Measurements from ENCODE around the gene SH2D4B. TPM values are rescaled to one million over a fixed set of nuclear protein-coding genes. Genes with fewer than 3 reads are reported as not detected.
A peak's percentile ranks its signal among the peaks of the same experiment; 100 is the strongest.

Gene SH2D4B
- total and polyA plus RNA-seq, 2 donors (not counting 3 experiments of a cell fraction or from before 2014, with no cell fraction given), result not detected

DNA sequence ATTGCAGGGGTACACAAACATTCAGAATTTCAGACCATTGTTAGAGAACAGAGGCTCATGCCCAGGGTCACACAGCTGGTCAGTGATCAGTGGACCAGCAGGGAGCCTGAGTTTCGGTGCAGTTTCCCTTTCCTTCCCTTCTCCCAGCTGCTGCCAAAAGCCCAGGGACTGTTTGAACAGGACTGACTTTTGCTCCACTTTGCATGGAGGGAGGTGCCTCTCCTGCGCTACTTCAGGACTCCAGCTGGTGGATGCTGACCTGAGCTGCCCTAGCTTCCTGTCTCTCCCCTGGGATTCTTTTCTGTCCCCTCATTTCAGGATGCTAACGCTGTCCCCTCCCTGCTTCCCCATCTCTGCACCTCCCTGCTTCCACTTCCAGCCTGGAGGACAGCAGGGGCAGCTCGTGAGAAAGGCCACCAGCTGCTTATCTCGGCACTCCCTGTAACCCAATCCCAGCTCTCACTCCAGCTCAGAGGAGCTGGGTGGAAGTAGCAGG is 14.5 kb downstream of the SH2D4B start:
- Histone ChIP-seq H3K4me2 (ENCODE audit: insufficient read depth, low read length) (no peak overlapping the region), H3K79me2 (ENCODE audit: control insufficient read depth, insufficient read depth, low read length) (no peaks in the 10 kb centered on the region), H3K27me3 (ENCODE audit: control insufficient read depth in 2 of 2, insufficient read depth in 2 of 2, low read length in 2 of 2) (peaks cover 7 to 8% of the 10 kb centered on the region in 2 experiments), H4K20me1 (replicated peaks; ENCODE audit: control insufficient read depth, extremely low read depth, insufficient read depth, low read length) (no peaks in the 10 kb centered on the region), H3K36me3 (ENCODE audit: control insufficient read depth in 2 of 2, extremely low read depth in 1 of 2, insufficient read depth in 2 of 2, low read length in 2 of 2) (no peaks in the 10 kb centered on the region), H3K4me1 (ENCODE audit: control insufficient read depth, extremely low read depth, insufficient read depth, low read length) (no peaks in the 10 kb centered on the region), H3K4me3 (replicated peaks in 1 of 3; ENCODE audit: insufficient read depth in 1 of 3, low read depth in 1 of 3, low read length in 3 of 3) (no peak overlapping the region), H3K9ac (replicated peaks; ENCODE audit: extremely low read depth, insufficient read depth, low read length) (no peak overlapping the region), H3K9me1 (replicated peaks; ENCODE audit: control insufficient read depth, extremely low read depth, insufficient read depth, low read length) (no peaks in the 10 kb centered on the region), H3K27ac (ENCODE audit: insufficient read depth, low read depth, low read length) (no peak overlapping the region), H3K9me3 (replicated peaks; ENCODE audit: control insufficient read depth, insufficient read depth, low read length) (no peaks in the 10 kb centered on the region), H2AFZ (ENCODE audit: low read depth, low read length) (no peak overlapping the region)
- intact Hi-C loops (cut with micrococcal nuclease), result no loop called here
- DNase-seq (ENCODE audit: low read depth, low spot score), result peak; percentile 26
- TF ChIP-seq POLR2AphosphoS5 (IDR thresholded peaks at IDR 0.05; ENCODE audit: insufficient read depth, low read depth, low read length) (no peak), FOS (IDR thresholded peaks at IDR 0.05; ENCODE audit: borderline replicate concordance, insufficient read depth, low read length) (no peak), JUN (IDR thresholded peaks at IDR 0.05; ENCODE audit: borderline replicate concordance, insufficient read depth, insufficient read length, low read depth) (no peak), EZH2 (IDR thresholded peaks at IDR 0.05; ENCODE audit: borderline replicate concordance, low read depth, low read length, severe bottlenecking) (no peak), POLR2A (IDR thresholded peaks at IDR 0.05; ENCODE audit: low read depth, low read length) (no peak), GATA2 (IDR thresholded peaks at IDR 0.05; ENCODE audit: insufficient read depth, insufficient read length, low read depth, low read length) (no peak), MYC (IDR thresholded peaks at IDR 0.05; ENCODE audit: low read depth, low read length) (no peak)
- TF ChIP-seq, protein P1, sequence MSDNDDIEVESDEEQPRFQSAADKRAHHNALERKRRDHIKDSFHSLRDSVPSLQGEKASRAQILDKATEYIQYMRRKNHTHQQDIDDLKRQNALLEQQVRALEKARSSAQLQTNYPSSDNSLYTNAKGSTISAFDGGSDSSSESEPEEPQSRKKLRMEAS (IDR thresholded peaks at IDR 0.05; ENCODE audit: insufficient read depth, insufficient read length), result no peak
- TF ChIP-seq, protein P2, sequence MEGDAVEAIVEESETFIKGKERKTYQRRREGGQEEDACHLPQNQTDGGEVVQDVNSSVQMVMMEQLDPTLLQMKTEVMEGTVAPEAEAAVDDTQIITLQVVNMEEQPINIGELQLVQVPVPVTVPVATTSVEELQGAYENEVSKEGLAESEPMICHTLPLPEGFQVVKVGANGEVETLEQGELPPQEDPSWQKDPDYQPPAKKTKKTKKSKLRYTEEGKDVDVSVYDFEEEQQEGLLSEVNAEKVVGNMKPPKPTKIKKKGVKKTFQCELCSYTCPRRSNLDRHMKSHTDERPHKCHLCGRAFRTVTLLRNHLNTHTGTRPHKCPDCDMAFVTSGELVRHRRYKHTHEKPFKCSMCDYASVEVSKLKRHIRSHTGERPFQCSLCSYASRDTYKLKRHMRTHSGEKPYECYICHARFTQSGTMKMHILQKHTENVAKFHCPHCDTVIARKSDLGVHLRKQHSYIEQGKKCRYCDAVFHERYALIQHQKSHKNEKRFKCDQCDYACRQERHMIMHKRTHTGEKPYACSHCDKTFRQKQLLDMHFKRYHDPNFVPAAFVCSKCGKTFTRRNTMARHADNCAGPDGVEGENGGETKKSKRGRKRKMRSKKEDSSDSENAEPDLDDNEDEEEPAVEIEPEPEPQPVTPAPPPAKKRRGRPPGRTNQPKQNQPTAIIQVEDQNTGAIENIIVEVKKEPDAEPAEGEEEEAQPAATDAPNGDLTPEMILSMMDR (IDR thresholded peaks at IDR 0.05; ENCODE audit: extremely low read depth in 1 of 2, insufficient read depth in 1 of 2, low read depth in 1 of 2, low read length in 2 of 2), result no peak
- CTCF ChIA-PET, result interaction anchor here (1.0 to 1.9 kb wide), 3 partner anchors 9 to 45 kb away, joined by 4 to 6 read pairs (median 5); no protein-coding TSS in a partner anchor
- FAIRE-seq, result no peak
- dilution Hi-C loops (cut with MboI; ENCODE audit: extremely low pct_ligation_motif_present, low sequenced_read_pairs), result no loop called here
- POLR2A ChIA-PET, result no interaction called here
- no TSS peak for BruUV-seq (replicated peaks)

Measured in endothelial cell of umbilical vein (primary cell).